HG02610 (cell line): ENCODE results near the gene ABCB11.
"Not testable (repeated sequence)": the region's sequence is repeated elsewhere in the genome, so short reads cannot be mapped to it uniquely, and the experiment has no call there.

Experiments used
- ATAC-seq: cut with Tn5 transposase; IDR thresholded peaks from one replicate; pipeline ENCODE4 v1.9.1; 2021; ENCODE audit warnings: mild to moderate bottlenecking, moderate library complexity; ENCODE audit not compliant: unreplicated experiment

ABCB11 gene

GRCh38 chr2:168939061-168939460, 92.1 kb downstream of the ABCB11 start:
- ATAC-seq: no peak

GRCh38 chr2:168935810-168936581, 95.1 kb downstream of the ABCB11 start:
- ATAC-seq: no peak

- ATAC-seq: no peak
Observed at GRCh38 chr2:168934826-168935225, 96.3 kb downstream of the ABCB11 start.

GRCh38 chr2:168932174-168932573, 99.0 kb downstream of the ABCB11 start:
- not testable (repeated sequence) for ATAC-seq

- no peak for ATAC-seq
Observed at GRCh38 chr2:168930242-168930641, 100.9 kb downstream of the ABCB11 start.

GRCh38 chr2:168929031-168929430, 102.1 kb downstream of the ABCB11 start:
- no peak for ATAC-seq

GRCh38 chr2:168928113-168928831, 102.9 kb downstream of the ABCB11 start:
- no peak for ATAC-seq

- ATAC-seq: no peak
Observed at GRCh38 chr2:168926621-168927386, 104.3 kb downstream of the ABCB11 start.

- no peak for ATAC-seq
Observed at GRCh38 chr2:168920504-168921157, 110.5 kb downstream of the ABCB11 start.

- no peak for ATAC-seq
Observed at GRCh38 chr2:168916331-168916675, 114.8 kb downstream of the ABCB11 start.

GRCh38 chr2:168915441-168916330, 115.4 kb downstream of the ABCB11 start:
- no peak for ATAC-seq

- ATAC-seq: no peak
Observed at GRCh38 chr2:168913495-168913894, 117.6 kb downstream of the ABCB11 start.

- ATAC-seq: no peak
Observed at GRCh38 chr2:168912901-168913369, 118.2 kb downstream of the ABCB11 start.

GRCh38 chr2:168912466-168912865, 118.7 kb downstream of the ABCB11 start:
- ATAC-seq: no peak

GRCh38 chr2:168910330-168910729, 120.8 kb downstream of the ABCB11 start:
- ATAC-seq: no peak

- no peak for ATAC-seq
Observed at GRCh38 chr2:168907940-168908662, 123.0 kb downstream of the ABCB11 start.

- ATAC-seq: no peak
Observed at GRCh38 chr2:168904358-168904757, 126.8 kb downstream of the ABCB11 start.

- no peak for ATAC-seq
Observed at GRCh38 chr2:168903888-168904287, 127.2 kb downstream of the ABCB11 start.

GRCh38 chr2:168901003-168901402, 130.1 kb downstream of the ABCB11 start, which contains the start of gene G6PC2:
G6PC2 (plus strand) TSS chr2:168901291; CDS start chr2:168901332, 41 bp downstream.
- ATAC-seq: no peak
